ENCODE measurements around the gene LCE1F.

Gene LCE1F

DNA sequence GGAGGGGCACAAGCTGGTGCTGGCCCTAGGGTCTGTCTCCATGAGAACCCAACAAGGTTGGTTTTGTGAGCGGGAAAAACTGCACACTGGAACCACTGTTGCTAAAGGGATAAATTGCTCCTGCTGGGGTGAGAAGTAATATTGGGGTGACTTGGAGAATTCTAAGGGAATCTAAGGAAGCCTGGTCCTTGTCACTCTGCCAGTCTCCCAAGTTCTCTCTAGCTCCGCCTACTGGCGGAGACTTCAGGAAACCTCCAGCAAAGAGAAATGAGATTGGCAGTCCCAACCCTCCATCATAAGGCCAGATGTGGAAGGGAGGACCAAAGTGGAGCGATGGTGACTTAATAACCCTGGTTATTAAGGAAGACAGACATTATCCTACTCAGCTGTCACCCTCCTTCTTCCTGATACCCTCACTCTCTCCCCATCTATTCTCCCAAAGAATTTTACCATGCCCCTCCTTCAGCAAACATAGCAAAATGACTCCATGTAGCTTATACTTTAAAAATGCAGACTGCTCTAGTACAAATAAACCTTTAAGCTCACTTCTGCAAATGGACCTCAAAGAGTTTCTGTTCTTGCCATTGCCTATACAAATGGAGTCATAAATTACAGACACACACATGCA lies 2.7 kb downstream of the LCE1F start:
- FAIRE-seq, result no peak

DNA sequence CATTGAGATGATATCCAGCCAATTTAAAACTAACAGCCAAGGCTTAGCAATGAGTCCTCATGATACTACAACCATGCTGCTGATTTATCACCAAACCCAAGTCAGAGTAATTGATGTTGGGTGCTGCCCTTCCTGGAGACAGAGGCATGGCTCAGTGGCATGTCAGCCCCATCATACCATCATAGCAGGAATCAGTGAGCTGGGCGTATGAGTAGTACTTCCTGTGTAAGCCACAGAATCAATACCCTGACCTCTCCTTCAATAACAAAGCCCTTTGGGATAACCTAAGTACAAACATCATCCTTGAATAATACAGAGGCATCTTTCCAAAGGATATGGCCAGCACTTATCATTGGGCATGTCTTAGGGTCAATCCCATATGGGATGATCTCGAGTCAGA lies 8.2 kb downstream of the LCE1F start:
- FAIRE-seq, result no peak

DNA sequence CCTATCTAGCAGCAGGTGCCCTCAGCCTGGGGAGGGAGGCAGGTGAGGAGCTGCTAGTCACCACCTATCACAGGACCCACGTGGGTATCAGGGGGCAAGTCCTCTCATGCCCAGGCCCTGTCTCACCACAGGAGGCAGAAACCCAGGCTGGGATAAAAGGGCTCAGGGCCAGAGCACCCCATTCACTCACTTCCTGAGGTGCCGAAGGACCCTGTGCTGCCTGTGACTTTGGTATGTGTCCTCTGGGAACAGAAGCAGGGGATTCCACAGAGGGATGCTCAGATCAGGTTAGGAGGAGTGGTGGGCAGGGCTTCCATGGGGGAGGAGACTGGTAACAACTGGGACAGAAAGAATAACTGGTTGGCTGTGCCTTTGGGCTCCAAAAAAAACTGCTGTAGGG lies 11.1 kb downstream of the LCE1F start, which contains the start of gene LCE1E:
TSS of gene LCE1E (plus strand) at position 181 of the 400 bp plus-strand sequence. CDS start 1,043 bp downstream, outside the sequence.
- no peak for FAIRE-seq

GRCh38 chr1:152795686-152796085 lies 20.7 kb downstream of the LCE1F start:
- no peak for FAIRE-seq

DNA sequence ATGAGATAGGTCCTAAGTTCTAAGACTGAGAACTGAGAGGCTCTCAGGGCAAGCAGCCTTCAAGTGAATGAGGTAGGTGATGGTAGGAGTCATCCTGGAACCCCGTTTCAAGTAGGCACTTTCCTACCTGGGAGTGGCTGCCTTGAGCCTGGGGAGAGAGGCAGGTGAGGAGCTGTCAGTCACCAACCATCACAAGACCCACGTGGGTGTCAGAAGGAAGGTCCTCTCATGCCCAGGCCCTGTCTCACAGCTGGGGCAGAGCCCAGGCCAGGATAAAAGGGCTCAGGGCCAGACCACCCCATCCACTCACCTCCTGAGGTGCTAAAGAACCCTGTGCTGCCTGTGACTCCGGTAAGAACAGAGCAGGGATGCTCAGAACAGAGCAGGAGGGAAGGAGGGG lies 21.5 kb downstream of the LCE1F start, which contains the start of gene LCE1D:
TSS of gene LCE1D (plus strand) at position 301 of the 400 bp plus-strand sequence. CDS start 1,074 bp downstream, outside the sequence.
- no peak for FAIRE-seq

DNA sequence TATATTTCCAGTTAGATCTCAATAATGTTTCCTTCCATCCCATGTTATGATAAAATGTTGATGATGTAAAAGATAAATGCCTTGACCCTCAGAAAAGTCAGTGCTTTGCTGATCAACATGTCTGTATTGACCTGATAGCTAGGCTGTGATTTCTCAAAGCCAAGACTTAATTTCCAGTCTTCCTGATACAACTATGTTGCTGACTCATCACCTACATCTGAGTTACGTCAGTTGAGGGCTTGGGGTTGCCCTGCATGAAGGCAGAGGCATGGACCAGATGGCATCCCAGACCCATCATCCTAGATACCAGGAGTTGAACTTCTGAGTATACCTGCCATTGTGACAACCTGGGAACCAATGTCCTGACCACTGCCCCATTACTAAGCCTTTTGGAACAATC lies 26.4 kb downstream of the LCE1F start:
- no peak for FAIRE-seq

- FAIRE-seq, result no peak
These were observed 31.6 kb downstream of the LCE1F start, which contains the start of gene LCE1C for GRCh38 chr1:152806576-152806975. Gene LCE1C (minus strand): TSS chr1:152806651. CDS start chr1:152805478, 1,173 bp downstream.

DNA sequence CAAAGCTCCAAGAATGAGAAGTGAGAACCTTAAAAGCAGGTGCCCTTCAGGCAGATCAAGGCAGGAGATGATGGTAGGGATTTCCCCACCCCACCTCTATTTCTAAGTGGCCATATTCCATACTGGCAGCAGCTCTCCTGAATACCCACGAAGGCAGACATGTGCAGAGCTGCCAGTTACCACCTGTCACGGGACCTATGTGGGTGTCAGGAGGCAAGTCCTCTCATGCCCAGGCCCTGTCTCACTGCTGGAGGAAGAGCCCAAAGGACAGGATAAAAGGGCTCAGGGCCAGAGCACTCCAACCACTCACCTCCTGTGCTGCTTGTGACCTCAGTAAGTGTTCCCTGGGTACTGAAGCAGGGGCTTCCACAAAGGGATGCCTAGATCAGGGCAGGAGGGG lies 36.1 kb downstream of the LCE1F start:
- FAIRE-seq, result no peak

DNA sequence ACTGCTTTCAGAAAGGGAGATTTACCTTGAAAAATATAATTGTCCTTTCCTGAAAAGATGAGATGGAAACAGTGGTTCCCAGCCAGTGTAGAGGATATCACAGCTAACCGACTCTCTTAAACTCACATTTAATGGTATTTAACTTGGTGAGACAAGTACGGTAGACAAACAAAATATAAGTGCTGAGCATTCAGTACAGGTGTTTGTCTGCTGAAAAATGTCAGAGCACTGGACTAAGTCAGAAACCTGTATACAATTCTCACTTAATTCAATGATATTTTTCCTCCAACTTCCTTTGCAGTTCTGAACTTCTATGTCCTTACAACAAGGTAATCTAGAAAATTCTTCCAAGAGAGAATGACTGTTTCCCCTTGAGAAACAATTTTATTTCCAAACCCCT lies 36.7 kb downstream of the LCE1F start, which contains the start of gene LCE1B:
TSS of gene LCE1B (plus strand) at position 301 of the 400 bp plus-strand sequence. CDS start 476 bp downstream, outside the sequence.
- FAIRE-seq, result no peak

- FAIRE-seq, result no peak
These were observed 42.4 kb downstream of the LCE1F start for GRCh38 chr1:152817309-152817708.

- no peak for FAIRE-seq
These were observed 48.4 kb downstream of the LCE1F start for GRCh38 chr1:152823294-152823693.

GRCh38 chr1:152824964-152825363 lies 50.0 kb downstream of the LCE1F start:
- no peak for FAIRE-seq
